ENCODE measurements around the gene CALD1.

Gene CALD1

GRCh38 chr7:134857958-134858357 is 78.5 kb downstream of the CALD1 start:
- no peaks in the 10 kb centered on the region for H3K36me3 ChIP-seq (ENCODE audit: insufficient read depth, low read length)
- no peaks in the 10 kb centered on the region for H3F3A ChIP-seq (ENCODE audit: insufficient read depth, low read length)
- no peaks in the 10 kb centered on the region for H3K9me3 ChIP-seq (ENCODE audit: low read length)
- H3K9ac ChIP-seq (ENCODE audit: low read length): no peak overlapping the region
- TF ChIP-seq CTCF (IDR thresholded peaks at IDR 0.05; ENCODE audit: low read length) (no peak), EZH2 (IDR thresholded peaks at IDR 0.05; ENCODE audit: borderline replicate concordance, low read length) (no peak)
- H3K4me3 ChIP-seq (ENCODE audit: low read depth, low read length, poor library complexity, severe bottlenecking): no peak overlapping the region
- no peaks in the 10 kb centered on the region for H3K79me2 ChIP-seq (ENCODE audit: insufficient read depth, low read length)
- H3K4me2 ChIP-seq (ENCODE audit: low read length): no peak overlapping the region
- H2AFZ ChIP-seq (ENCODE audit: low read length): no peak overlapping the region
- no peaks in the 10 kb centered on the region for H3K9me2 ChIP-seq (ENCODE audit: low read depth, low read length)
- H3K27ac ChIP-seq (ENCODE audit: low read depth, low read length, poor library complexity, severe bottlenecking): no peak overlapping the region
- H3K4me1 ChIP-seq (ENCODE audit: insufficient read depth, low read length, severe bottlenecking): no peaks in the 10 kb centered on the region
- no peaks in the 10 kb centered on the region for H3K27me3 ChIP-seq (ENCODE audit: insufficient read depth, low read length)
- H4K20me1 ChIP-seq (ENCODE audit: insufficient read depth, low read length): no peaks in the 10 kb centered on the region

- no peaks in the 10 kb centered on the region for H3F3A ChIP-seq (ENCODE audit: insufficient read depth, low read length)
- no peak overlapping the region for H3K4me3 ChIP-seq (ENCODE audit: low read depth, low read length, poor library complexity, severe bottlenecking)
- H3K27ac ChIP-seq (ENCODE audit: low read depth, low read length, poor library complexity, severe bottlenecking): no peak overlapping the region
- no peak for TF ChIP-seq EZH2 (IDR thresholded peaks at IDR 0.05; ENCODE audit: borderline replicate concordance, low read length)
- no peak for TF ChIP-seq CTCF (IDR thresholded peaks at IDR 0.05; ENCODE audit: low read length)
- H2AFZ ChIP-seq (ENCODE audit: low read length): no peak overlapping the region
- H3K4me1 ChIP-seq (ENCODE audit: insufficient read depth, low read length, severe bottlenecking): peaks cover 13% of the 10 kb centered on the region
- H3K79me2 ChIP-seq (ENCODE audit: insufficient read depth, low read length): no peaks in the 10 kb centered on the region
- no peaks in the 10 kb centered on the region for H3K36me3 ChIP-seq (ENCODE audit: insufficient read depth, low read length)
- H3K27me3 ChIP-seq (ENCODE audit: insufficient read depth, low read length): no peaks in the 10 kb centered on the region
- H3K9ac ChIP-seq (ENCODE audit: low read length): no peak overlapping the region
- H3K4me2 ChIP-seq (ENCODE audit: low read length): no peak overlapping the region
- no peaks in the 10 kb centered on the region for H4K20me1 ChIP-seq (ENCODE audit: insufficient read depth, low read length)
- no peaks in the 10 kb centered on the region for H3K9me3 ChIP-seq (ENCODE audit: low read length)
- H3K9me2 ChIP-seq (ENCODE audit: low read depth, low read length): no peaks in the 10 kb centered on the region
Observed at GRCh38 chr7:134859783-134860182, 80.3 kb downstream of the CALD1 start.

GRCh38 chr7:134865001-134865845 is 85.8 kb downstream of the CALD1 start:
- Histone ChIP-seq H3K4me1 (ENCODE audit: insufficient read depth, low read length, severe bottlenecking) (peaks cover 13% of the 10 kb centered on the region), H3K4me3 (ENCODE audit: low read depth, low read length, poor library complexity, severe bottlenecking) (no peak overlapping the region), H2AFZ (ENCODE audit: low read length) (no peak overlapping the region), H3K9me3 (ENCODE audit: low read length) (no peaks in the 10 kb centered on the region), H3K79me2 (ENCODE audit: insufficient read depth, low read length) (no peaks in the 10 kb centered on the region), H3K36me3 (ENCODE audit: insufficient read depth, low read length) (no peaks in the 10 kb centered on the region), H3F3A (ENCODE audit: insufficient read depth, low read length) (no peaks in the 10 kb centered on the region), H3K9ac (ENCODE audit: low read length) (no peak overlapping the region), H3K27me3 (ENCODE audit: insufficient read depth, low read length) (no peaks in the 10 kb centered on the region; the same call in 1 of the 2 replicates), H3K4me2 (ENCODE audit: low read length) (no peak overlapping the region; the same call in 1 of the 2 replicates), H3K27ac (ENCODE audit: low read depth, low read length, poor library complexity, severe bottlenecking) (no peak overlapping the region), H3K9me2 (ENCODE audit: low read depth, low read length) (no peaks in the 10 kb centered on the region), H4K20me1 (ENCODE audit: insufficient read depth, low read length) (no peaks in the 10 kb centered on the region)
- TF ChIP-seq CTCF (IDR thresholded peaks at IDR 0.05; ENCODE audit: low read length): no peak
- TF ChIP-seq EZH2 (IDR thresholded peaks at IDR 0.05; ENCODE audit: borderline replicate concordance, low read length): no peak

Measured in OCI-LY1 (cell line).